PC-3 (cell line): Measurements from ENCODE around the gene HNRNPAB. TPM values are rescaled to one million over a fixed set of nuclear protein-coding genes. Genes with fewer than 3 reads are reported as not detected.

Experiments used
- ATAC-seq: fragments of 200-7000 bp; cut with Tn5 transposase; 2 replicates; pipeline ENCODE4 v1.9.1; 2020; ENCODE audit warnings: mild to moderate bottlenecking, moderate library complexity
- BruUV-seq: library from RNA; stranded (reverse); fragments of 400-500 nt; replicated peaks from 2 replicates; lab custom pipeline; 2021; lab: Mats Ljungman, UMichigan
- CTCF ChIA-PET: fragments of 300-600 bp; sonication (Branson Sonifier 250); formaldehyde crosslinking; loops from one replicate; lab custom pipeline; 2022; ENCODE audit warnings: antibody characterized with exemption; lab: Charles Lee
- POLR2A ChIA-PET: fragments of 300-600 bp; sonication (Branson Sonifier 250); formaldehyde crosslinking; loops from one replicate; lab custom pipeline; 2022; ENCODE audit warnings: antibody characterized with exemption; ENCODE audit not compliant: unreplicated experiment; lab: Charles Lee
- DNase-seq: peaks from one replicate; pipeline ENCODE4 v3.0.0-alpha.2; 2015
- H2AFZ ChIP-seq: fragments of 300-600 bp; sonication (generic); 2 replicates; pipeline ENCODE4 v1.6.0; 2016; ENCODE audit warnings: antibody characterized with exemption, low read length
- H3F3A ChIP-seq: fragments of 300-600 bp; sonication (generic); one replicate; pipeline ENCODE4 v1.6.0; 2017; ENCODE audit warnings: antibody characterized with exemption, low read length, control low read depth, mild to moderate bottlenecking; ENCODE audit not compliant: unreplicated experiment
- H3K27ac ChIP-seq: fragments of 300-600 bp; sonication (generic); 2 replicates; pipeline ENCODE4 v1.5.1; 2016; ENCODE audit warnings: mild to moderate bottlenecking, low read length
- H3K27me3 ChIP-seq: fragments of 300-600 bp; sonication (generic); 2 replicates; pipeline ENCODE4 v1.6.1; 2016; ENCODE audit warnings: low read length, mixed read lengths
- H3K36me3 ChIP-seq: fragments of 300-600 bp; sonication (generic); 2 replicates; pipeline ENCODE4 v1.6.1; 2016; ENCODE audit warnings: low read depth, mixed run types, low read length, mixed read lengths
- H3K4me1 ChIP-seq: fragments of 300-600 bp; sonication (generic); 2 replicates; pipeline ENCODE4 v1.5.1; 2016; ENCODE audit warnings: low read length; ENCODE audit not compliant: insufficient read depth
- H3K4me2 ChIP-seq: fragments of 300-600 bp; sonication (generic); 2 replicates; pipeline ENCODE4 v1.6.0; 2016; ENCODE audit warnings: low read length
- H3K4me3 ChIP-seq: fragments of 300-600 bp; sonication (generic); 2 replicates; pipeline ENCODE4 v1.5.1; 2016; ENCODE audit warnings: mild to moderate bottlenecking, low read length, mixed read lengths
- H3K79me2 ChIP-seq: fragments of 300-600 bp; sonication (generic); 2 replicates; pipeline ENCODE4 v1.6.1; 2017; ENCODE audit warnings: low read length, mixed read lengths
- H3K9ac ChIP-seq: fragments of 300-600 bp; sonication (generic); 2 replicates; pipeline ENCODE4 v1.6.0; 2016; ENCODE audit warnings: mild to moderate bottlenecking, low read length
- H3K9me2 ChIP-seq: fragments of 300-600 bp; sonication (generic); replicated peaks from 2 replicates; pipeline ENCODE4 v1.6.1; 2016; ENCODE audit warnings: mixed run types, low read length, mixed read lengths
- H3K9me3 ChIP-seq: fragments of 300-600 bp; sonication (generic); 2 replicates; pipeline ENCODE4 v1.6.1; 2016; ENCODE audit warnings: low read length, mixed read lengths
- H4K20me1 ChIP-seq: fragments of 300-600 bp; sonication (generic); 2 replicates; pipeline ENCODE4 v1.6.1; 2016; ENCODE audit warnings: low read length, mixed read lengths
- CTCF ChIP-seq: fragments of 300-600 bp; sonication (generic); conservative IDR thresholded peaks from 2 replicates; pipeline ENCODE4 v1.5.1; 2017; ENCODE audit warnings: antibody characterized with exemption, low read depth, mild to moderate bottlenecking, low read length
- EZH2 ChIP-seq: fragments of 300-600 bp; sonication (generic); IDR thresholded peaks from one replicate; pipeline ENCODE4 v1.6.1; 2017; ENCODE audit warnings: antibody characterized with exemption, mild to moderate bottlenecking, low read length; ENCODE audit not compliant: unreplicated experiment
- EZH2phosphoT487 ChIP-seq: fragments of 300-600 bp; sonication (generic); IDR thresholded peaks from 2 replicates; pipeline ENCODE4 v1.6.1; 2018; ENCODE audit warnings: mild to moderate bottlenecking, antibody characterized with exemption, low read length, borderline replicate concordance
- intact Hi-C: fragments of 100-400 bp; cut with micrococcal nuclease; formaldehyde crosslinking; loops from 2 replicates; pipeline ENCODE4 v1.9.0; 2023
- total RNA-seq: library from RNA; depleted of rRNA; stranded (reverse); fragments of >200 nt; gene quantifications from 2 replicates; pipeline ENCODE4 v1.2.3, GENCODE V29; 2014

The HNRNPAB gene
- total RNA-seq, 1 experiment from 2014 or later: 231 TPM

- TF ChIP-seq CTCF: no peak
- no peak for TF ChIP-seq EZH2phosphoT487
- no peak for TF ChIP-seq EZH2
- H4K20me1 ChIP-seq: no peaks in the 10 kb centered on the region
- CTCF ChIA-PET: no interaction called here
- no peak overlapping the region for H3K27ac ChIP-seq
- POLR2A ChIA-PET: no interaction called here
- intact Hi-C loops: no loop called here
- H3K4me2 ChIP-seq: no peak overlapping the region
- DNase-seq: no peak
- H3F3A ChIP-seq: no peaks in the 10 kb centered on the region
- H3K9me2 ChIP-seq: no peaks in the 10 kb centered on the region
- BruUV-seq: no TSS peak
- peaks cover 30% of the 10 kb centered on the region for H3K79me2 ChIP-seq
- ATAC-seq: no peak
- peaks cover 26% of the 10 kb centered on the region for H3K4me1 ChIP-seq
- no peak overlapping the region for H3K9ac ChIP-seq
- H3K27me3 ChIP-seq: no peaks in the 10 kb centered on the region
- peaks cover 13% of the 10 kb centered on the region for H3K36me3 ChIP-seq
- H3K4me3 ChIP-seq: no peak overlapping the region
- H2AFZ ChIP-seq: no peak overlapping the region
- H3K9me3 ChIP-seq: no peaks in the 10 kb centered on the region
Observed at GRCh38 chr5:178234121-178234749, 29.9 kb downstream of the HNRNPAB start.

GRCh38 chr5:178234750-178235587 lies 30.6 kb downstream of the HNRNPAB start:
- H3K9ac ChIP-seq: no peak overlapping the region
- H3K9me3 ChIP-seq: no peaks in the 10 kb centered on the region
- H3F3A ChIP-seq: no peaks in the 10 kb centered on the region
- no TSS peak for BruUV-seq
- H3K27me3 ChIP-seq: no peaks in the 10 kb centered on the region
- TF ChIP-seq EZH2phosphoT487 (no peak), CTCF (peak; percentile 92), EZH2 (no peak)
- H3K4me2 ChIP-seq: peak overlapping the region; percentile 42
- ChIA-PET POLR2A (no interaction called here), CTCF (no interaction called here)
- peaks cover 22% of the 10 kb centered on the region for H3K79me2 ChIP-seq
- ATAC-seq (0 out of 2 replicates have a peak, but pooled peaks have one; percentile 7), DNase-seq (peak; percentile 68)
- H3K4me3 ChIP-seq: no peak overlapping the region
- H4K20me1 ChIP-seq: no peaks in the 10 kb centered on the region
- H3K36me3 ChIP-seq: peaks cover 5% of the 10 kb centered on the region; the same call in 1 of the 2 replicates
- peak overlapping the region; percentile 67; the same call in 1 of the 2 replicates for H2AFZ ChIP-seq
- H3K4me1 ChIP-seq: peaks cover 26% of the 10 kb centered on the region
- intact Hi-C loops: no loop called here
- H3K9me2 ChIP-seq: no peaks in the 10 kb centered on the region
- H3K27ac ChIP-seq: no peak overlapping the region

GRCh38 chr5:178235588-178235974 lies 31.2 kb downstream of the HNRNPAB start:
- H3F3A ChIP-seq: no peaks in the 10 kb centered on the region
- CTCF ChIA-PET: no interaction called here
- BruUV-seq: no TSS peak
- no peaks in the 10 kb centered on the region for H3K27me3 ChIP-seq
- DNase-seq (no peak), ATAC-seq (no peak)
- H3K27ac ChIP-seq: no peak overlapping the region
- no peaks in the 10 kb centered on the region for H3K9me3 ChIP-seq
- TF ChIP-seq EZH2phosphoT487: no peak
- no peak for TF ChIP-seq EZH2
- intact Hi-C loops: no loop called here
- H3K4me2 ChIP-seq: no peak overlapping the region
- H3K79me2 ChIP-seq: peaks cover 16% of the 10 kb centered on the region
- no peaks in the 10 kb centered on the region for H3K9me2 ChIP-seq
- H2AFZ ChIP-seq: no peak overlapping the region
- H3K36me3 ChIP-seq: no peaks in the 10 kb centered on the region
- H3K4me3 ChIP-seq: no peak overlapping the region
- H4K20me1 ChIP-seq: no peaks in the 10 kb centered on the region
- no peak overlapping the region for H3K9ac ChIP-seq
- POLR2A ChIA-PET: no interaction called here
- H3K4me1 ChIP-seq: peaks cover 23% of the 10 kb centered on the region
